ENCODE results near the gene NSF.

Gene NSF

GRCh38 chr17:46770818-46771560 lies 180.5 kb downstream of the NSF start:
- peak overlapping the region; percentile 25 to 36 for H3K4me3 ChIP-seq (replicated peaks in 1 of 2; ENCODE audit: low read depth in 2 of 2, low read length in 2 of 2)
- DNase-seq (ENCODE audit: low read depth in 2 of 2) = peak; percentile 46 to 51
- TF ChIP-seq CTCF (IDR thresholded peaks at IDR 0.05; ENCODE audit: low read depth, low read length) = no peak

DNA sequence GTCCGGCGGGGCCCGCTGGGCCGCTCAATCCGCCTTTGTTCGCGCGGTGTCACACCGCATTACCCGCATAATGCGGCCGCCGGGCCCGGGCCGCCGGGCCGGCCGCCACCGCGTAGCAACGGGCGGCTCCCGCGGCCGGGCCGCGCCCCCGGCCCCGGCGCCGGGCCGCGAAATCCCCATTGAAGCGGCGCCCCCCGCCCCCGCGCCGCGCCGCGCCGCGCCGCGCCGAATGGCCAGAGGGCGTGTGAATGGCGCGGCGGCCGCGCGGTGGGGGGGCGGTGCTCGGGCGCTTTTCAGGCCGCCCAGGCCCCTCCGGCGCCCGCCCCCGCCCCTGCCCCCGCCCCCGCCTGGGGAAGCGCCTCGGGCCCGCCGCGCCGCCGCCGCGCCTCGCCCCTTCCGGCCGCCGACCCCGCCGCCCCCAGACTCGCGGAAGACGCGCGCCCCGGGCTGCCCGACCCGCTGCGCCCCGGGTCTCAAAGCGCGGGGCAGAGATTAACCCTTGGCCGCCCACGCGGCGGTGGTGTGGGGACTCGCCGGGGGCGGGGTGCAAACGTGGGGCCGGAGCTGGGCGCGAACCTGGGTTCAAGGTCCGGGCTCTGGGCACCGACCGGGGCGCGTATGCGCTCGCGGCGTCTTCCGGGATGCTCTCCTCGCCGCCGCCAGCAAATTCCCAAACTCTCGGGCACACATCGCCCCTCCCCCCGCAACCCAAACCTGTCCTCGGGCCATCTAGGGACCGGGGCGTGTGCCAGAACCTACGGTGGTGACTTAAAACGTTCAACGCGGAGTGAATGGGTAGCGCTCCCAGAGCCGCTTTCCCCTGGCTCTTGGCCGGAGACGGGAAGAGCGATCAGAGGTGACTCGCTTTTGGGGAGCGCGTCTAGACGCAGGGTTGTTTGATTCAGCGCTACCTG lies 181.3 kb downstream of the NSF start:
- TF ChIP-seq CTCF (IDR thresholded peaks at IDR 0.05; ENCODE audit: low read depth, low read length) = no peak
- peak overlapping the region; percentile 37 to 55 for H3K4me3 ChIP-seq (replicated peaks in 1 of 2; ENCODE audit: low read depth in 2 of 2, low read length in 2 of 2)
- DNase-seq (ENCODE audit: low read depth in 2 of 2) = peak; percentile 32 to 35

DNA sequence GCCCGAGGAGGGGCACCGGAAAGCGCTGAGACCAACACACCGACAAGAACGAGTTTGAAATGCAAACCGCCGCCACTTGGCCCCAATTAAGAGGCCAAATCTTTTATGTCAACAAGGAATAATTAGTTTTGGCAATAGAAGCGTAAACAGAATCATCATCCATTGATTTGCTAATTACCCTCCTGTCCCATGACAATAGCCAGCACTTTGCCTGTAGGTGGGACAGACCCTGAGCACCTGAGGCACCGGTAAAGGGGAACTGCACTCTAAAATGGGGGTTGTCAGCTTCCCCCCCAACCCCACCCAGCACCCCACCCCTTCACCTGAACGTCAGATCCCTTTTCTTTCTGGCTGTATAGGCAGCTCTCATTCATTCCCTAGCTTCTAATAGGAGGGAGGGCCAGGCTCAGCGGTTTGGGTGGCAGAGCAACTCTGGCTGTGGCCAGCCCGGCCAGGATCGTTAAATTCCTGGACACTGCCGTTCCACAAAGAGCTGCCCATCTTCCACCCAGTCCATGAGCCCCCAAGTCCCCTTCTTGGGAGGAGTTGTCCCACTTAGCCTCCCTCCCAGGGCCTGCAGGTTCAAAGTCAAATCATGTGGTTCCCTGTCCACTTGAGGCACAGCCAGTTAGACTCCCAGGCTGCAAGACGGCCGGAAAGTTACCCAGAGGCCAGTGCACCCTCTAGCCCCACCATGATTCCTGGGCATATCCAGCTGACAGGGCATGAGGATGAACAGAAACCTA lies 182.2 kb downstream of the NSF start:
- H3K4me3 ChIP-seq (replicated peaks in 1 of 2; ENCODE audit: low read depth in 2 of 2, low read length in 2 of 2) = peak overlapping the region; percentile 37 to 55
- no peak for DNase-seq (ENCODE audit: low read depth in 2 of 2)
- TF ChIP-seq CTCF (IDR thresholded peaks at IDR 0.05; ENCODE audit: low read depth, low read length) = no peak

DNA sequence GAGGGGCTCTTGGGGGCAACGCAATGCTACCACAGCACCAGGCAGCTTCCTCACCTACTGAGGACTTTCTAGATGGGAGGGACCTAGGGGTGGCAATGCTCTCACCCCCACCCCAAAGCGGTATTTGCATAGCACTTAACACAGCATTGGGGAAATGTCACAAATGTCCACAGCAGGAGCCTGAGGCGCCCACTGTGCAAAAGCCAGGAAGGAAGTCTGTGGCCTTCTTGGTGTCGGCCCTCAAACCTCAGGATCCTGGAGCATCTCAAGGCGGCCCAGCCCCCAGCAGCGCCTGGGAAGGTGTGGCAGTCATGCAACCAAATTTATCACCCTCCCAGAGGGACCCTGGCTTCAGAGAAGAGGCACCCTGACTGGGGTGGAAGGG lies 182.7 kb downstream of the NSF start:
- no peak for DNase-seq (ENCODE audit: low read depth in 2 of 2)
- H3K4me3 ChIP-seq (replicated peaks in 1 of 2; ENCODE audit: low read depth in 2 of 2, low read length in 2 of 2) = no peak overlapping the region
- no peak for TF ChIP-seq CTCF (IDR thresholded peaks at IDR 0.05; ENCODE audit: low read depth, low read length)

DNA sequence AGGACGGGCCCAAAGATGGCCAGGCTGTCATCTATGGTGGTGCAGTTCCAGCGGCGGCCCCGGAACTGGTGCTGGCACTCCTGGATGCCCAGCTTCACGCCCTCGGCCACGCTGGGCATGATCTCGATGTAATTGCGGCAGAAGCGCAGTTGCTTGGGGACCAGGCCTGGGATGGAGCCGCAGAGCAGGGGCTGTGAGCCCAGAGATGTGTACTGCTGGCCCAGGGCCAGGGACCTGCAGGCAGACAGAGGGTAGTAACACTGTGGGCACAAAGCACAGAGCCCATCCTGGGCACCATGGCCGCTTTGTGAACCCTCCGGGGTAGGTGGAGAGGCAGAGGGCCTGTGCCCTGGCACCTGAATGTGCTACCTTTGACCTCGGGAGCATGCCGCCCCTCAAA lies 183.2 kb downstream of the NSF start:
- no peak for TF ChIP-seq CTCF (IDR thresholded peaks at IDR 0.05; ENCODE audit: low read depth, low read length)
- DNase-seq (ENCODE audit: low read depth in 2 of 2) = no peak
- H3K4me3 ChIP-seq (replicated peaks in 1 of 2; ENCODE audit: low read depth in 2 of 2, low read length in 2 of 2) = no peak overlapping the region

- TF ChIP-seq CTCF (IDR thresholded peaks at IDR 0.05; ENCODE audit: low read depth, low read length) = no peak
- DNase-seq (ENCODE audit: low read depth in 2 of 2) = no peak
- H3K4me3 ChIP-seq (replicated peaks in 1 of 2; ENCODE audit: low read depth in 2 of 2, low read length in 2 of 2) = no peak overlapping the region
Measured at GRCh38 chr17:46774108-46774737, 183.8 kb downstream of the NSF start.

Measured in cardiac fibroblast (primary cell).